Posterior vena cava (tissue), 2 donors: ENCODE data around the gene MAST4. TPM values are rescaled to one million over a fixed set of nuclear protein-coding genes. Genes with fewer than 3 reads are reported as not detected.

Experiments
- DNase-seq: peaks from one replicate; pipeline ENCODE4 v3.0.0-alpha.2; 2020; ENCODE audit warnings: low spot score
- intact Hi-C, 2 donors: fragments of 100-400 bp; cut with DNase I; formaldehyde crosslinking; loops; one replicate each; pipeline versions ENCODE4 v1.14.1 to v1.14.2; 2022 to 2023
- total RNA-seq, 2 donors: library from RNA; stranded (reverse); fragmentation: NEBNext Ultra II Directional; extraction: Animal tissue kit (Norgen Biotek cat#: 25700); gene quantifications; one replicate each; pipeline ENCODE4 v1.2.1, GENCODE V29; 2021
- donor health status: DM: yes; HTN: yes; CAD: no.
- donor health status: DM: yes; HTN: yes; CAD: no.

The MAST4 gene
- total RNA-seq, 2 donors from 2014 or later: 36.4 to 45.6 TPM

GRCh38 chr5:67187006-67187715 lies 591.0 kb downstream of the MAST4 start:
- intact Hi-C loops: no loop called here
- DNase-seq: no peak

- DNase-seq: no peak
- intact Hi-C loops: no loop called here
These were observed 592.3 kb downstream of the MAST4 start for GRCh38 chr5:67188274-67189078.

GRCh38 chr5:67189079-67189354 lies 592.8 kb downstream of the MAST4 start:
- intact Hi-C loops: no loop called here
- no peak for DNase-seq

- intact Hi-C loops: no loop called here
These were observed 593.7 kb downstream of the MAST4 start for GRCh38 chr5:67189931-67190330.

GRCh38 chr5:67190410-67190809 lies 594.2 kb downstream of the MAST4 start:
- no peak for DNase-seq
- intact Hi-C loops: no loop called here

More at GRCh38 chr5:67189931-67190330, 593.7 kb downstream of the MAST4 start:
- DNase-seq: no peak

GRCh38 chr5:67190861-67191260 lies 594.7 kb downstream of the MAST4 start:
- no peak for DNase-seq
- intact Hi-C loops: no loop called here

- DNase-seq: no peak
- intact Hi-C loops: no loop called here
These were observed 596.7 kb downstream of the MAST4 start for GRCh38 chr5:67192719-67193438.

- intact Hi-C loops: no loop called here
- no peak for DNase-seq
These were observed 597.2 kb downstream of the MAST4 start for GRCh38 chr5:67193439-67193807.

- intact Hi-C loops: no loop called here
- no peak for DNase-seq
These were observed 598.0 kb downstream of the MAST4 start for GRCh38 chr5:67194166-67194565.

- DNase-seq: no peak
- intact Hi-C loops: no loop called here
These were observed 599.4 kb downstream of the MAST4 start for GRCh38 chr5:67195406-67196275.

- DNase-seq: no peak
- intact Hi-C loops: no loop called here
These were observed 600.4 kb downstream of the MAST4 start, which contains the start of gene CD180 for GRCh38 chr5:67196537-67197059. Gene CD180, minus strand, starts transcription at chr5:67196799. Its CDS starts 158 bp downstream, at chr5:67196641.

GRCh38 chr5:67197536-67197935 lies 601.3 kb downstream of the MAST4 start:
- intact Hi-C loops: no loop called here
- DNase-seq: no peak

- intact Hi-C loops: no loop called here
- no peak for DNase-seq
These were observed 602.7 kb downstream of the MAST4 start for GRCh38 chr5:67198917-67199316.

GRCh38 chr5:67199859-67200258 lies 603.7 kb downstream of the MAST4 start:
- DNase-seq: no peak
- intact Hi-C loops: loop anchor here (5.0 to 10.0 kb wide), 3 partner anchors 38 to 395 kb away; no protein-coding TSS in a partner anchor

GRCh38 chr5:67200809-67201562 lies 604.8 kb downstream of the MAST4 start:
- intact Hi-C loops: loop anchor here (5.0 to 10.0 kb wide), 3 partner anchors 39 to 396 kb away; no protein-coding TSS in a partner anchor
- no peak for DNase-seq

- intact Hi-C loops: loop anchor here (5.0 to 10.0 kb wide), 3 partner anchors 40 to 397 kb away; no protein-coding TSS in a partner anchor
- no peak for DNase-seq
These were observed 605.8 kb downstream of the MAST4 start for GRCh38 chr5:67201897-67202549.

- intact Hi-C loops: loop anchor here (5.0 to 10.0 kb wide), 3 partner anchors 41 to 398 kb away; no protein-coding TSS in a partner anchor
- no peak for DNase-seq
These were observed 606.6 kb downstream of the MAST4 start for GRCh38 chr5:67202828-67203227.

- no peak for DNase-seq
- intact Hi-C loops: loop anchor here (5.0 to 10.0 kb wide), 3 partner anchors 41 to 399 kb away; no protein-coding TSS in a partner anchor
These were observed 607.5 kb downstream of the MAST4 start for GRCh38 chr5:67203701-67204074.
